Mesendoderm (in vitro differentiated cells): Measurements from ENCODE around the gene HOXA6.

Experiments used
- DNase-seq: peaks from one replicate; pipeline ENCODE4 v3.0.0; 2013
- H2AK5ac ChIP-seq: 2 replicates; pipeline ENCODE4 v1.6.1; 2013; ENCODE audit warnings: low read length, inconsistent platforms
- H2BK120ac ChIP-seq: 2 replicates; pipeline ENCODE4 v1.6.1; 2013; ENCODE audit warnings: low read depth, mild to moderate bottlenecking, low read length, moderate library complexity, mixed read lengths
- H2BK15ac ChIP-seq: replicated peaks from 2 replicates; pipeline ENCODE4 v1.6.1; 2013; ENCODE audit warnings: low read depth, mild to moderate bottlenecking, moderate library complexity
- H2BK5ac ChIP-seq: 2 replicates; pipeline ENCODE4 v1.6.1; 2013; ENCODE audit warnings: low read length, inconsistent platforms
- H3K18ac ChIP-seq: 2 replicates; pipeline ENCODE4 v1.6.1; 2013; ENCODE audit warnings: mild to moderate bottlenecking, low read length, mixed read lengths
- H3K23ac ChIP-seq: one replicate; pipeline ENCODE4 v1.6.1; 2013; ENCODE audit warnings: low read length
- H3K27ac ChIP-seq: 2 replicates; pipeline ENCODE4 v1.5.1; 2013; ENCODE audit warnings: low read depth, mild to moderate bottlenecking, inconsistent platforms, low read length, moderate library complexity
- H3K27me3 ChIP-seq: 2 replicates; pipeline ENCODE4 v1.6.1; 2013; ENCODE audit warnings: low read length, control low read depth, mild to moderate bottlenecking, inconsistent platforms; ENCODE audit not compliant: insufficient read depth, poor library complexity
- H3K36me3 ChIP-seq: 2 replicates; pipeline ENCODE4 v1.6.1; 2013; ENCODE audit warnings: low read length, inconsistent platforms; ENCODE audit not compliant: control insufficient read depth, insufficient read depth
- H3K4ac ChIP-seq: one replicate; pipeline ENCODE4 v1.6.1; 2013; ENCODE audit warnings: low read depth, mild to moderate bottlenecking, low read length, moderate library complexity
- H3K4me1 ChIP-seq: 2 replicates; pipeline ENCODE4 v1.6.1; 2013; ENCODE audit warnings: low read depth, low read length, inconsistent platforms; ENCODE audit not compliant: control insufficient read depth
- H3K4me2 ChIP-seq: 2 replicates; pipeline ENCODE4 v1.6.1; 2013; ENCODE audit warnings: low read length
- H3K4me3 ChIP-seq: 2 replicates; pipeline ENCODE4 v1.5.1; 2013; ENCODE audit warnings: mild to moderate bottlenecking, low read length
- H3K56ac ChIP-seq: one replicate; pipeline ENCODE4 v1.6.1; 2013; ENCODE audit warnings: low read length
- H3K79me1 ChIP-seq: 2 replicates; pipeline ENCODE4 v1.6.1; 2013; ENCODE audit warnings: low read length, inconsistent platforms
- H3K79me2 ChIP-seq: 2 replicates; pipeline ENCODE4 v1.6.1; 2013; ENCODE audit warnings: mild to moderate bottlenecking, low read length; ENCODE audit not compliant: control insufficient read depth, insufficient read depth
- H3K9ac ChIP-seq: 2 replicates; pipeline ENCODE4 v1.6.1; 2013; ENCODE audit warnings: low read length, inconsistent platforms
- H4K5ac ChIP-seq: one replicate; pipeline ENCODE4 v1.6.1; 2013; ENCODE audit warnings: low read length
- H4K8ac ChIP-seq: one replicate; pipeline ENCODE4 v1.6.1; 2013; ENCODE audit warnings: low read depth, mild to moderate bottlenecking, control low read depth, low read length, moderate library complexity
- WGBS: extraction: QIAGEN DNeasy Blood & Tissue Kit; methylation state at CpG from one replicate; pipeline ENCODE4 v1.1.7; 2013; ENCODE audit warnings: low lambda C conversion rate, missing lambda C conversion rate; ENCODE audit not compliant: insufficient coverage; ENCODE audit errors: extremely low coverage; 5-methylcytosine and 5-hydroxymethylcytosine counted together

The HOXA6 gene

DNA sequence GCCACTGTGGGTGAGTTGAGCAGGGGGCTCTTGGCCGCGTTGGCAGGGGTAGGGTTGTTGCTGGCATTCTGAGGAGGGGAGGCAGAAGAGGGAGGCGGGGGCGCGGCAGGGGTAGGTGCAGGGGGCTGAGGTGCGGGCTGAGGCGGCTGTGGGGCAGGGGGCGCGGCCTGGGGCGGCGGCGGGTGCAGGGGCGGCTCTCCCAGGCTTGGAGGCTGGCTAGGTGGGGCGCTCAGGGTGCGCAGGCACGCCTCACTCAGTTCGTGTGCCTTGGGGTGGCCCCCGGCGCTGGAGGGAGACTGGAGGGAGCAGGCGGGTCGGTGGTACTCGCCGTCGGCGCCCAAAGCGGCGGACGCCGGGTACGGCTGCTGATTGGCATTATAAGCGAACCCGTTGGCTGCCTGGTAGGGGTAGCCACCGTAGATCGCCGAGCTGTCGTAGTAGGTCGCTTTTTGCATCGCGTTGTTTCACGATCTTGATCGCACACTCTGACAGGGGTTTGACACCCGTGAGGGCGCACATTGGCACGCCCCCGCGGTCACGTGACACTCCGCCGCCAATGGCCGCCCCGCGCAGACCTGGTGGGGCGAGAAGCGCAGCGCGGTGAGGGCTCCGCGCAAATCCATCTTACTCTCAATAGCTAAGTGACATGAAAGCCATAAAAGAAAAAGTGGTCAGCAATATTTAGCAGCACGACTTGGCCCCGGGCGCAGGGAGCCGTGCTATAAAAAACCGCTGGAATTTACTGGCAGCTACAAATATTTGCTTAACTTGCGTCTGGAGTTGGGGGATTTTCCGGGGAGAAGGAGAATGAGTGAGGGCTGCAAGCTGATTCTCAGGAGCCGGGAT is 37.2 kb downstream of the HOXA6 start:
- no peaks in the 10 kb centered on the region for H3K4me1 ChIP-seq
- no peak overlapping the region for H3K9ac ChIP-seq
- H2BK120ac ChIP-seq: no peak overlapping the region
- no peak overlapping the region for H2BK5ac ChIP-seq
- H3K56ac ChIP-seq: no peak overlapping the region
- H3K36me3 ChIP-seq: no peaks in the 10 kb centered on the region
- peaks cover 82% of the 10 kb centered on the region for H3K27me3 ChIP-seq
- no peak overlapping the region for H2AK5ac ChIP-seq
- H4K5ac ChIP-seq: no peak overlapping the region
- no peaks in the 10 kb centered on the region for H3K79me1 ChIP-seq
- no peak overlapping the region for H3K23ac ChIP-seq
- H3K18ac ChIP-seq: no peak overlapping the region
- H2BK15ac ChIP-seq: no peak overlapping the region
- H3K27ac ChIP-seq: no peak overlapping the region
- peak; percentile 43 for DNase-seq
- no peaks in the 10 kb centered on the region for H3K79me2 ChIP-seq
- WGBS: no CpG with 5 or more reads among the region's 66 CpGs
- H3K4me3 ChIP-seq: no peak overlapping the region
- H3K4ac ChIP-seq: no peak overlapping the region
- no peak overlapping the region for H4K8ac ChIP-seq
- H3K4me2 ChIP-seq: peak overlapping the region; percentile 64

DNA sequence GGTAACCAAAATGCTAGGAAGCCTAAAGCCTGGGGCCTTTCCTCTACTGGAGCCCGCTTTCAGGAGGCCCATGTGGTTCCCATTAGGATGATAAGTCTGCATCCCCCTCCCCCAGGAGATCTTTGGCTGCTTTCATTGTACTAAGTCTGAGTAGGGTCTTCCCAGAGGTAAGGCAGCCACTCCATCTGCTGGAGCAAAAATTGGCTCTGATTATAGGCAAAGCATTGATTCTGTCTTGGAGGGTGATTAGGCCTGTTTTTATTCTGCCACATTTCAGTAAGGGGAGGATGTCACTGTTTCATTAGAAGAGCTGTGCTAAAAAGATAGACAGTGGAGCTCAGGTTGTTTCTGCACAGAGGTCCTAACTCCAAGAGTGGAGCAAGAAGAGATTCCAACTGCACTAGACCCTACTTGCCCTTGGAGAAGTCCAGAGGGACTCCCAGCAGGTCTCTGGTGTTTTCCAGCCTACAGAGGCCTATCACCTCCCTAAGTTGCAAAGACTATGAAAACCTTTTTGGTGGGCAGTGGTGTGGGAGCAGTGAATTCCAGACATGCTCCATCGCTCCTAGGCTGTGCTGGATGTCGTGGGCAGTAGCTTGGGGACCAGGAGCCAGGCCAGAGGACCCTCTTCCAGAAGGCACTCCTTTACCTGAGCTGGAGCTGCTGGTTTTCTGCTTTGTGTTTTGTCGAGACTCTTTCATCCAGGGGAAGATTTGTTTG is 37.9 kb downstream of the HOXA6 start:
- Histone ChIP-seq H2BK15ac (no peak overlapping the region), H2BK5ac (no peak overlapping the region), H3K27me3 (peaks cover 82% of the 10 kb centered on the region), H3K18ac (no peak overlapping the region), H2BK120ac (no peak overlapping the region), H3K27ac (no peak overlapping the region), H4K8ac (no peak overlapping the region), H3K79me1 (no peaks in the 10 kb centered on the region), H3K4ac (no peak overlapping the region), H3K36me3 (no peaks in the 10 kb centered on the region), H3K56ac (no peak overlapping the region), H2AK5ac (no peak overlapping the region), H3K79me2 (no peaks in the 10 kb centered on the region), H3K4me1 (no peaks in the 10 kb centered on the region), H3K4me2 (no peak overlapping the region), H3K4me3 (no peak overlapping the region), H3K23ac (no peak overlapping the region), H4K5ac (no peak overlapping the region), H3K9ac (no peak overlapping the region)
- DNase-seq: no peak
- no CpG with 5 or more reads among the region's 4 CpGs for WGBS

DNA sequence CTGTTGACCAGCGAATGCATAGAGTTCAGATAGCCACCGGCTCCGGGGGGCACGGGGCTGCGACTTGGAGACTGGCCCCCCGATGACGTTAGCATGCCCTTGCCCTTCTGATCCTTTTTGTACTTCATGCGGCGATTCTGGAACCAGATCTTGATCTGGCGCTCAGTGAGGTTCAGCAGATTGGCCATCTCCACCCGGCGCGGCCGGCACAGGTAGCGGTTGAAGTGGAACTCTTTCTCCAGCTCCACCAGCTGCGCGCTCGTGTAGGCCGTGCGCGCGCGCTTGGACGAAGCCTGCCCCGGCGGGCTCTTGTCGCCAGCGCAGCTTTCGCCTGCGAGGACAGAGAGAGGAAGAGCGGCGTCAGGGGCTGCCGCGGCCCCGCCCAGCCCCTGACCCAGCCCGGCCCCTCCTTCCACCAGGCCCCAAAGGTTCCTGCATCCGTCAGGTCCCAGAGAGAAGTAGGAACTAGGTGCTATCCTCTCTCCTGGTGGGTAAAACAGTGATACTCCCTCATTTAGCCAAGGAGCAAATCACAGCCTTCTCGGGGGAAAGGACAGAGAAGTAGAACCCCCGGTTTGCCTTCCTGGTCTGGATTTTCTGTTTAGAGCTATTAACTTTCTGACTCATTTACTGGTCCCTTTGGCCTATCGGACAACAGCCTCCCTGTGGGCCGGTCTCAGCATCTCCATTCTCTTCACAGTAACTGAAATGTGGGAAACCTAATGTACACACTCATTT is 39.0 kb downstream of the HOXA6 start:
- Histone ChIP-seq H3K4me3 (no peak overlapping the region), H3K27ac (no peak overlapping the region), H2BK120ac (no peak overlapping the region), H4K5ac (no peak overlapping the region), H3K9ac (no peak overlapping the region), H3K27me3 (peaks cover 87% of the 10 kb centered on the region), H2BK15ac (no peak overlapping the region), H3K36me3 (no peaks in the 10 kb centered on the region), H3K18ac (no peak overlapping the region), H2AK5ac (no peak overlapping the region), H2BK5ac (no peak overlapping the region), H3K56ac (peak overlapping the region; percentile 56), H3K4ac (no peak overlapping the region), H4K8ac (no peak overlapping the region), H3K23ac (no peak overlapping the region), H3K79me1 (no peaks in the 10 kb centered on the region), H3K4me2 (peak overlapping the region; percentile 20), H3K79me2 (no peaks in the 10 kb centered on the region), H3K4me1 (no peaks in the 10 kb centered on the region)
- no CpG with 5 or more reads among the region's 41 CpGs for WGBS
- peak; percentile 81 for DNase-seq

DNA sequence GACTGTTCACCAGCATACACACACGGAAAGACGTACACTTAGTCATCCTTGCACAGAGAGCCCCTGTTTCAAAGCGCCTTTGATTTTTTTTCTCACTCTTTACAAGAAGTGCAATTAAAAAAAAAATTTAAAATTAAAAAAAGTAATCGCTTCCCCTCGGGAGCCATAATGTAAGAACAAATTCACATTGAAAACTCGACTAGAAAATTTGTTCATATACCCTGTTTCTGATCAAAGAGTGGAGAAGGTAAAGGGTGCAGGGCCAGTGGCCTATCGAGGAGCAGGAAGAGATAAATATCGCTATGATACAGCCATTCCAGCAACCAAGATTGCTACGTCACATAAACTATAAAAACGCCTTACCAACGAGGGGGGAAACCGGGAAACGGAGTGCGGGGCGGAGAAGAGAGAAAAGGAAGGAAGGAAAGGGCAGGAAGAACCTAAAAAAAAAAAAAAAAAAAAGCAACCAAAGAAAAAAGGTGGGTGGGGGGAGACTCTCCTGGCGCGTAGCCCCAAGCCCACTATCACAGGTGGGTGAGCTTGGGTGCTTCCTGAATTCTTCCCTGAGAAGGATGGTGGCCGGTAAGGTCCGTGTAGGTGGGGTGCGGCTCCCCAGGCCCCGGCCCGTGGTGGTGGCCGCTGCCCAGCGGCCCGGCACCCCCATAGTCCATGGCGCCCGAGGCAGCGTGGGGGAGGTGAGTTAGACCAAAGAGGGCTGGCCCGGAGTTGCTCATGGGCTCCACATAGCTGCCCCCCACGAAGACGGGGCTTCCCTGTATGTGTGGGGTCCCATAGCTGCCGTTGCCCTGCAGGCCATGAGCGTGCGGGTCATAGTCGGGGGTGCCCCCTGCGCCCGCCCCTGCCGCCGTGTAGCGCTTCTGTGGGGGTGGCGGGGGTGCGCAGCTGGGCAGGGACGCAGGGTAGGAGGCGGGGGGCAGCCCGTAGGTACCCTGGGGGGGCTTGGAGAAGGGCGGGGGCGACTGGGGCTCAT is 39.9 kb downstream of the HOXA6 start:
- Histone ChIP-seq H3K9ac (no peak overlapping the region), H3K4me1 (no peaks in the 10 kb centered on the region), H4K8ac (no peak overlapping the region), H3K36me3 (no peaks in the 10 kb centered on the region), H3K56ac (no peak overlapping the region), H4K5ac (no peak overlapping the region), H3K79me1 (no peaks in the 10 kb centered on the region), H2BK120ac (no peak overlapping the region), H2AK5ac (no peak overlapping the region), H3K4me3 (no peak overlapping the region), H3K23ac (no peak overlapping the region), H3K79me2 (no peaks in the 10 kb centered on the region), H3K27ac (no peak overlapping the region), H3K4me2 (no peak overlapping the region), H3K18ac (no peak overlapping the region), H3K4ac (no peak overlapping the region), H3K27me3 (peaks cover 88% of the 10 kb centered on the region), H2BK5ac (no peak overlapping the region), H2BK15ac (no peak overlapping the region)
- WGBS: no CpG with 5 or more reads among the region's 47 CpGs
- no peak for DNase-seq

DNA sequence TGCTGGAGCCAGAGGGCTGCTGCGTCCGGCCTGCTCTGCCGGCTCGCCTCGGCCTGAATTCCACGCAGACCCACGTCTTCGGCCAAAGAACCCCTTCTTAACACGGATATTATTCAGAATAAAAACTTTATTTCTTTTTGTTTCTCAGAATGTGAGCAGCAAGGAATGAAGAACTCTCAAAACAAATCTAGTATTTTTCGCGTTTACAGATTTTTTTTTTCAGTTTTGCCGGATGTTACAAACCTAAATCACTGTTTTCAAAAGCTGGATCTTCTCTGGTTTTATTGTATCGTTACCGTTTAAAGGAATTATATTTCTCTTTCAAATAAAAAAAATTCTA is 40.7 kb downstream of the HOXA6 start:
- Histone ChIP-seq H4K8ac (no peak overlapping the region), H2AK5ac (no peak overlapping the region), H3K27me3 (peaks cover 91% of the 10 kb centered on the region), H3K79me2 (no peaks in the 10 kb centered on the region), H3K36me3 (no peaks in the 10 kb centered on the region), H2BK15ac (no peak overlapping the region), H2BK5ac (no peak overlapping the region), H3K79me1 (no peaks in the 10 kb centered on the region), H3K4me2 (no peak overlapping the region), H3K56ac (no peak overlapping the region), H3K18ac (no peak overlapping the region), H3K23ac (no peak overlapping the region), H3K27ac (no peak overlapping the region), H3K4ac (no peak overlapping the region), H4K5ac (no peak overlapping the region), H2BK120ac (no peak overlapping the region), H3K4me3 (no peak overlapping the region), H3K9ac (no peak overlapping the region), H3K4me1 (no peaks in the 10 kb centered on the region)
- DNase-seq: no peak
- WGBS: no CpG with 5 or more reads among the region's 14 CpGs
